Inflammatory macrophage (primary cell): ENCODE results near the gene CNTLN.

Source experiments
- DNase-seq, 2 donors: peaks; one replicate each; pipeline ENCODE4 v3.0.0-alpha.2; 2020 to 2022

CNTLN gene

DNA sequence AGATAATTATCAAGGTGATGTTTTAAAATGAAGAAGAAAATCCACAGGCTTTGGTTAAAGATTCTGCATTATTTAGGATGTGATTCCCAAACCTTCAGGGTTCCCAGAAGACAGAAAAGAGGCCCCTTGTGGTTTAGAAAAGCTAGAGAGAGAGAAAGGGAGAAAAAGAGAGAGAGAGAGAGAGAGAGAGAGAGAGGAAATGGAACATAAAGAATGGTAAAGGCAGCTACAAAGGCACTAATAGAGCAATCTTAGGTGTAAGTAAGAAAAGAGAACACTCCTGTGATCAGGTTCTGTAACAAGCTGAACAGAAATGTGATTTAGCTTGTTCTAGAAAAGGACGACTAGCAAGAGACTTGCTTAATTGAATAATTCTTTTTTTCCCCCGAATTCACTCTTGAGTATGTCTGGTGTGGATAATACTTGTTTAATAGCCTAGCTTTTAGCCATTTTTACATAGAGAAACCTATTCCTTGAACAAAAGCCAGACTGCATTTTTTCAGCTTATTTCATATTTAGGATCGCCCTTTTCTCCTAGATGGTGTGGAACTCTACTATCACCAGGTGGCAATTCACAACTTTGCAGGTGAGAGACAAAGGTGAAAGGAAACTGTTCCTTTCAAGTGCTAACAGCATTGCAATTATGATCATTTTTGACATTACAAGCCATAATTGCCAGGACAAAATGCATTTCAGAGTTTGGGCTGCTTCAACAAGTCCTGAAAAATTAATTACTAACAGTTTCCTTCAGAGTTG lies 386.4 kb downstream of the CNTLN start:
- DNase-seq = no peak

DNA sequence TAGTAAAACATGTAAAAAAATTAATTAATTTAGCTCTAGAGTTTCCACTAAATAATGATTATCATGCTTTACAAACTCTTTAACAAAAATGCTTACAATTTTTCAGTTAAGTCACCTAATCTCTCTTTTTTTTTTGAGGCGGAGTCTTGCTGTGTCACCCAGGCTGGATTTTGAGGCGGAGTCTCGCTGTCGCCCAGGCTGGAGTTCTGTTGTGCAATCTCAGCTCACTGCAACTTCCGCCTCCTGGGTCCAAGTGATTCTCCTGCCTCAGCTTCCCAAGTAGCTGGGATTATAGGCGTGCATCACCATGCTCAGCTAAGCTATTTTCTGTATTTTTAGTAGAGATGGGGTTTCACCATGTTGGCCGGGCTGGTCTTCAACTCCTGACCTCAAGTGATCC lies 391.9 kb downstream of the CNTLN start:
- peak; percentile 22 to 26 for DNase-seq

DNA sequence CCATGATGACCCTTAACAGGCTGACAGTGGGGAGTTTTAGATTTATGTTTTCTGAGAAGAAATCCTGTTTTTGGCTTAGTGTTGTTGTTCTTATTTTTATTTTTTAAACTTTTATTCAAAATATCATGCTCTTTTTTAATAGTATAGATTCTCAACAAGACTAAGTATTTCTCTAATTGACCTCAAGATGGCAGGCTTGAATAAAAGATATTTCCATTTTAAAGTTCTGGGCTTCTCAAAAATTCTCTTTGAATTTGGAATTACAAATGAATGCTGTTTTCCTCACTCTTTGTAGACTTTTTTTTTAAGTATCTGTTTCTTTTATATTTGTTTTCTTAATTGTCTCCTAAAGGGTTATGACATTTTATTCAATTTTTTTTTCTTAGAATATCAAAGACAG lies 394.0 kb downstream of the CNTLN start:
- DNase-seq = no peak

DNA sequence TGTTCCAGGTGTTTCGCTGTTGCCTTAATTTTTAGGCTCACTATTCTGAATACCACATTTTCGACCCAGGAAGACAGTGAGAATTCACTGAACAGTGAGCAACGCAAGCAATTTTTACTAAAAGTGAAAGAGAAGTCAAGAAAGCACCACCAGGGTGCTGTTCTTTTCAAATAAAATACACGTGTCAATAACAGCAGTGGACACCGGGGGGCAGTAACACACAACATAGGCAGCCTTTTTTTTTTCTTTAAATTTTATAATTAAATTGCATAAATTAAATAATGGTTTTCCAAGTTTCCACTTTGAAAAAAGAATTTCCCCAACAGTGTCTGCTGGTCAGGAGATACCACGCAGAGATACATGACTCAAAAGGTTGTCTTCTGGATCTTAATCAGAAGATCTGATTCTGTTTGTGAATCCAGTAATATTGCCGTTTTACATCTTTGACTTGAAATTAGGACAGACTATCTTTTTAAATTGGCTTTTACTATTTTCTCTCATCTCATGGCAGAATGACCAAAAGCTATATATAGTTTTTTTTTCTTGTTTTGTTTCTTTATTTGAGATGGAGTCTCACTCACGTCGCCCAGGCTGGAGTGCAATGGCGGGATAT lies 396.9 kb downstream of the CNTLN start:
- peak; percentile 37 to 43 for DNase-seq

DNA sequence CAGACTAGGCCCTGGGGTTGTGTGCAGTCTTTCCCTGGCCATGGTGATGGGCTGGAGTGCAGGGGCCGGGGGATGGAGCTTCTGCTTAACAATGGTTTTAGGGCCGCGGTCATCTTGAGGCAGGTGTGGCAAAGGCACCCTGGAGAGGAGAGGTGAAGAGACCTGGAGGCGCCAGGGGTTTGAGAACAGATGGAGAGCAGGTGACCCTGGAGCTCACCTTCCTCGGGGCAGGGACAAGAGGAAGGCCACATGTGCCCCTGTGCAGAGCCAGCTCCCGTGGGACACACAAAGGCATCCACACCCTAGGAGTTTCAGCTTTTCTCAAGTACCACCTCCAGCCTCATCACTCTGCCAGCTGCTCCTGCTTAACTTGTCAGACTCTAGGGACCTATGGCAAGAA lies 397.6 kb downstream of the CNTLN start:
- no peak for DNase-seq

DNA sequence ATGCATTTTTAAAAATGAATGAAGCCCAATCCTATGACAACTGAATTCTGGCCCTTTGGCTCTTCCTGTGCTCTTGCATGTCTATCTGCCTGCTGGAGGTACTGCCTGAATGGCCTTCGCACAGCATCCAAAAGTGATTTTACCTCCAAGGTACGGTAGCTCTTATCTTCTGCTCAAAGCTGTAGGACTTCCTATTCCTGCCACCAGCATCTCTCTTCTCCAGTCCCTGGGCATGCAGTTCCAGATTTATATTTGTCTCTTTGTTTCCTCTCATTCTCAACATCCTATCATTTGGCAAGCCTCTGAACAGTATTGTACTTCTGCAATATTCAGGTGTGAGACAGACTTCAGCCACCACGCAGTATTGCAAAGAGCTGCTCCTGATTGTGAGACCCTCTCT lies 400.3 kb downstream of the CNTLN start:
- no peak for DNase-seq

DNA sequence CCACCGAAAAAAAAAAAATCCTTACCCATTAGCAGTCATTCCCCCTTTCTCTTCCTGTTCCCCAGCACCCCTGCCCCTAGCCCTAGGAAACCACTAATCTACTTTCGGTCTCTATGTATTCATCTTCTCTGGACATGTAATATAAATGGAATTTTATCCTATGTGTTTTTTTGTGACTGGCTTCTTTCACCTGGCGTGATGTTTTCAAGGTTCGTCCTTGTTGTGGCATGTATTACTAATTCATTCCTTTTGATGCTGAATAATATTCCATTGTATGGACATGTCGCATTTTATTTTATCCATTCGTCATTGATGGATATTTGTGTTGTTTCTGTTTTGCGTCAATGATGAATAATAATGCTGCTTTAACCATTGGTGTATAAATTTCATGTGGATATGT lies 401.2 kb downstream of the CNTLN start:
- no peak for DNase-seq

DNA sequence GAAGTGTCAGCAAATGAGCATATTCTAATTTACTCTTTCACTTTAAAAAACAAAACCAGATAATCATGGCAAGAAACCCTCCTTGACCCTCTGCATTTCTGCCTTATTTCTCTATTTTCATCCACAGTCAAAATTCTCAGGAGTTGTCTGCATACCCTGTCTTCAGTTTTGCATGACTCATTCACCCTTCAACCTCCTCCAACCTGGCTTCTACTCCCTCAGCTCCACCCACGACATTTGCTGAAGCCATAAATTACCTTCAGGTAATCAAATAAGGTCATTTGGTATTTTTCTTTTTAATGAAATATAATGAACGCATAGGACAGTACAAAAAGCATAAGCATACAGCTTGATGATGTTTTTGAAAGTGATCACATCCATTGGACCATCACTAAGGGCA lies 416.2 kb downstream of the CNTLN start:
- DNase-seq = no peak
